Parathyroid adenoma (tissue), 2 donors: ENCODE data around the gene ERICH2.
"Not testable (repeated sequence)": the region's sequence is repeated elsewhere in the genome, so short reads cannot be mapped to it uniquely, and the experiment has no call there.

Source experiments
- H2AFZ ChIP-seq: fragments of 300-600 bp; sonication (generic); one replicate; pipeline ENCODE4 v1.7.0; 2017; ENCODE audit warnings: antibody characterized with exemption, mild to moderate bottlenecking
- H3K27ac ChIP-seq: fragments of 300-600 bp; sonication (generic); one replicate; pipeline ENCODE4 v1.7.0; 2017
- H3K27me3 ChIP-seq: fragments of 300-600 bp; sonication (generic); one replicate; pipeline ENCODE4 v1.7.0; 2017; ENCODE audit warnings: low read length; ENCODE audit not compliant: control insufficient read depth, insufficient read depth
- H3K36me3 ChIP-seq: fragments of 300-600 bp; sonication (generic); one replicate; pipeline ENCODE4 v1.7.0; 2017; ENCODE audit warnings: low read length; ENCODE audit not compliant: control insufficient read depth, insufficient read depth
- H3K4me1 ChIP-seq: fragments of 300-600 bp; sonication (generic); one replicate; pipeline ENCODE4 v1.7.0; 2017; ENCODE audit warnings: control low read depth
- H3K4me2 ChIP-seq: fragments of 300-600 bp; sonication (generic); one replicate; pipeline ENCODE4 v1.7.0; 2017; ENCODE audit warnings: low read length
- H3K4me3 ChIP-seq: fragments of 300-600 bp; sonication (generic); one replicate; pipeline ENCODE4 v1.7.0; 2017; ENCODE audit warnings: low read depth, low read length
- H3K79me2 ChIP-seq: fragments of 300-600 bp; sonication (generic); one replicate; pipeline ENCODE4 v1.7.0; 2017; ENCODE audit warnings: control low read depth
- H3K9ac ChIP-seq: fragments of 300-600 bp; sonication (generic); one replicate; pipeline ENCODE4 v1.7.0; 2017; ENCODE audit warnings: mild to moderate bottlenecking
- H3K9me3 ChIP-seq: fragments of 300-600 bp; sonication (generic); one replicate; pipeline ENCODE4 v1.7.0; 2017; ENCODE audit warnings: low read length; ENCODE audit not compliant: control insufficient read depth
- CTCF ChIP-seq: fragments of 300-600 bp; sonication (generic); IDR thresholded peaks from one replicate; pipeline ENCODE4 v1.7.0; 2017; ENCODE audit warnings: antibody characterized with exemption, mild to moderate bottlenecking
- donor health status: primary hyperparathyroidism.

The ERICH2 gene

GRCh38 chr2:170733798-170734600 is 36.2 kb upstream of the ERICH2 start:
- H3K4me1 ChIP-seq: no peaks in the 10 kb centered on the region
- no peak overlapping the region for H3K27ac ChIP-seq
- no peaks in the 10 kb centered on the region for H3K27me3 ChIP-seq
- H3K9me3 ChIP-seq: no peaks in the 10 kb centered on the region
- H2AFZ ChIP-seq: no peak overlapping the region
- TF ChIP-seq CTCF: no peak
- H3K36me3 ChIP-seq: no peaks in the 10 kb centered on the region
- H3K9ac ChIP-seq: no peak overlapping the region
- no peaks in the 10 kb centered on the region for H3K79me2 ChIP-seq
- H3K4me3 ChIP-seq: no peak overlapping the region
- no peak overlapping the region for H3K4me2 ChIP-seq

- not testable (repeated sequence) for H3K9ac ChIP-seq, H3K36me3 ChIP-seq, H3K9me3 ChIP-seq, H3K27me3 ChIP-seq, H3K27ac ChIP-seq, H2AFZ ChIP-seq, H3K79me2 ChIP-seq, H3K4me1 ChIP-seq, H3K4me3 ChIP-seq, H3K4me2 ChIP-seq
Observed at GRCh38 chr2:170734601-170735000, 35.6 kb upstream of the ERICH2 start.

- Histone ChIP-seq H3K36me3 (no peaks in the 10 kb centered on the region), H3K4me3 (no peak overlapping the region), H2AFZ (no peak overlapping the region), H3K9ac (no peak overlapping the region), H3K27ac (no peak overlapping the region), H3K4me1 (no peaks in the 10 kb centered on the region), H3K4me2 (no peak overlapping the region), H3K79me2 (no peaks in the 10 kb centered on the region), H3K27me3 (no peaks in the 10 kb centered on the region), H3K9me3 (no peaks in the 10 kb centered on the region)
- no peak for TF ChIP-seq CTCF
Observed at GRCh38 chr2:170736628-170737027, 33.5 kb upstream of the ERICH2 start.

- no peak for TF ChIP-seq CTCF
- H3K9me3 ChIP-seq: no peaks in the 10 kb centered on the region
Observed at GRCh38 chr2:170737406-170737805, 32.8 kb upstream of the ERICH2 start.

GRCh38 chr2:170737821-170738220 is 32.4 kb upstream of the ERICH2 start:
- H3K4me3 ChIP-seq: no peak overlapping the region
- H3K79me2 ChIP-seq: no peaks in the 10 kb centered on the region
- no peak for TF ChIP-seq CTCF
- no peak overlapping the region for H2AFZ ChIP-seq
- H3K9ac ChIP-seq: no peak overlapping the region
- H3K4me1 ChIP-seq: no peaks in the 10 kb centered on the region
- H3K36me3 ChIP-seq: no peaks in the 10 kb centered on the region
- no peaks in the 10 kb centered on the region for H3K27me3 ChIP-seq
- no peak overlapping the region for H3K4me2 ChIP-seq
- no peaks in the 10 kb centered on the region for H3K9me3 ChIP-seq
- H3K27ac ChIP-seq: no peak overlapping the region

More at GRCh38 chr2:170737406-170737805, 32.8 kb upstream of the ERICH2 start:
- no peak overlapping the region for H3K27ac ChIP-seq
- H3K4me1 ChIP-seq: no peaks in the 10 kb centered on the region
- H2AFZ ChIP-seq: no peak overlapping the region
- H3K36me3 ChIP-seq: no peaks in the 10 kb centered on the region
- H3K79me2 ChIP-seq: no peaks in the 10 kb centered on the region
- no peak overlapping the region for H3K4me2 ChIP-seq
- no peak overlapping the region for H3K4me3 ChIP-seq
- H3K27me3 ChIP-seq: no peaks in the 10 kb centered on the region
- no peak overlapping the region for H3K9ac ChIP-seq
